SH-SY5Y (cell line): ENCODE measurements around the gene SYT7.

Experiments used
- GATA2 ChIP-seq: IDR thresholded peaks from 2 replicates; pipeline ENCODE4 v1.6.1; 2011; ENCODE audit warnings: mild to moderate bottlenecking, low read depth, low read length
- GATA3 ChIP-seq: IDR thresholded peaks from 2 replicates; pipeline ENCODE4 v1.6.1; 2011; ENCODE audit warnings: low read depth, mild to moderate bottlenecking, low read length, moderate library complexity

DNA sequence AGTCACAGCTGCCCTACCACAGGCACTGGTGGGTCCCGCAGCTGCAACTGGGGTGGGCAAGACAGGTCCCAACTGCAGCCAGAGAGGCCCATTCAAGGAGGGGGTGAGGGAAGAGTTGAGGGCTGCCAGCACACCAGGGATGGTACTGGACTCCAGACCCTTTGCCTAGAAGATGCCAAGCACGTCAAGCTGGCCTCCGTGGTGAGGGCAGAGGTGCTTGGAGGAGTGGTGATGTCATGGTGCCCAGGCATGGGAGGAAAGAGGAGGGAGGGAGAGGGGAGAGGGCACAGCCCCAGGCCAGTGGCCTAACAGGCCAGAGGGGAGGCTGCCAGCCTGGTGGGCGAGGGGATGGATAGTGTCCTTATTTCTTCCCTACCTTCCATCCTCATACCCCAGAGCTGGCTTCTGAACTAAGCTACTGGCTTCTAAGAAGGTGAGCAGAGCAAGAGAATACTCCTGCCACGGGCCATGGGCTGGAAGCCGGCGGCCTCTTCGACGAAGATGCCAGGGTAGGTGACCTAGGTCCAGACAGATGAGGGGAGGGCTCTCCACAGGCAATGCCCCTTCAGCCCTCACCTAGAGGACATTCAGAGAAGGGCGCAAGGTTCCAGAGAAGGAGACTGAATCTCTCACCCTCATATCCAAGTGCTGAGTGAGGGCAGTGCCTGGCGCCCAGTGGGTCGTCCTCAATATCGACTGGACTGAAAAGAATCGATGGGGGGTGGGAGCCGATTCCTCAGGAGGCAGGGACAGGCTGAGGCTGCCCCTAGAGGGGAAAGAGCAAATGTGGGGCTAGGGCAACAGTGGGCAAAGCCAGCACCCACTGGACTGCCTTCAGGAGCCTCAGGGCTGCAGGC is 1.8 kb downstream of the SYT7 start:
- TF ChIP-seq GATA3 (no peak), GATA2 (no peak)
